Spleen (tissue), 7 donors: ENCODE data around the gene ZNF473.

Source experiments
- CTCF ChIP-seq, 11 experiments: fragments of 200-600 bp in 7 of 11; fragments of 450-650 bp in 4 of 11; sonication (generic) in 4 of 11; IDR thresholded peaks in 8 of 11; conservative IDR thresholded peaks in 3 of 11; 1 replicate in 7 of 11; 2 replicates in 4 of 11; pipeline versions ENCODE4 v1.4.0 to v1.8.0; 2016 to 2021; ENCODE audit warnings: antibody characterized with exemption in 11 of 11, inconsistent platforms in 4 of 11, mild to moderate bottlenecking in 1 of 11
- POLR2A ChIP-seq, 3 donors: fragments of 450-650 bp; IDR thresholded peaks; one replicate each; pipeline ENCODE4 v1.5.1; 2017; ENCODE audit warnings: antibody characterized with exemption in 3 of 3, mild to moderate bottlenecking in 1 of 3
- donor health status: DM: no; HTN: no; CAD: no; lungs with moderate emphysema.
- donor health status: DM: no; HTN: no; CAD: no.
- donor health status: DM: no; HTN: no; CAD: no.

DNA sequence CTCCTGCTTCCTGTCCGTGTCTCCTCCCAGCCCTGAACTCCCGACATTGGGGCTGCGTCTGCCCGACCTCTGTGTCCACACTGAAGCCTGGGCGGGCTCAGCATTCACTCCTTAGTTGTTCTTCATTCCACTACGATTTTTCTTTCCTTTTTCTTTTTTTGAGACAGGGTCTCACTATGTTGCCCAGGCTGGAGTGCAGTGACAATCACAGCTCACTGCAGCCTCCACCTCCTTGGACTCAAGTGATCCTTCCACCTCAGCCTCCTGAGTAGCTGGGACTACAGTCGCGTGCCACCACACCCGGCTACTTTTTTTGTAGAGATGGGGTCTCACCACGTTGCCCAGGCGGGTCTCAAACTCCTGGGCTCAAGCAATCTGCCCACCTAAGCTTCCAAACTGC, 41.3 kb upstream of the ZNF473 start:
- no peak for TF ChIP-seq CTCF (IDR thresholded peaks at IDR 0.05 in 8 of 11, conservative IDR thresholded peaks at IDR 0.05 in 3 of 11)
- no peak for TF ChIP-seq POLR2A (IDR thresholded peaks at IDR 0.05)
